ENCODE results near the gene RALGAPA1. TPM values are rescaled to one million over a fixed set of nuclear protein-coding genes. Genes with fewer than 3 reads are reported as not detected.

Gene RALGAPA1
- total RNA-seq, 1 experiment from 2014 or later, result 28.2 TPM

DNA sequence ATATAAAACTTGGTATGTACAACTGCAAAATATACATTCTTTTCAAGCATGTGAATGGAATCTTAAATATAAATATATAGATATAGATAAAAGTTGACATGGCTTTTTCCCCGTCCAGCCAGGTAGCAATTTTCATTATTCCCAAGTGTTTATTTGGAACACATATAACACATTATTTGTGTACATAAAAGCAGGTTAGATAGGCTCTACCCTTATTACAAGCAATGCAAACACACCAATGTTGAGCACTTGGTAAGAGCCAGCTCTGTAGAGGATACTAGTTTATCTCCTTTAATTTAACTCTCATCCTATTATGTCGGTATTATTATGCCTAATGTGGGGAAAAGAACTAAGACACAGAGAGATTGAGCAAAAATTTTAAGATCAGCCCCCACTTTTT, 282.1 kb downstream of the RALGAPA1 start:
- Mint-ChIP-seq H3K4me1 (ENCODE audit: low read depth, unreplicated experiment) (no peaks in the 10 kb centered on the region), H3K36me3 (ENCODE audit: insufficient read depth, unreplicated experiment) (no peaks in the 10 kb centered on the region), H3K27ac (ENCODE audit: unreplicated experiment) (no peak overlapping the region), H3K9me3 (ENCODE audit: low read depth, unreplicated experiment) (no peaks in the 10 kb centered on the region), H3K4me3 (ENCODE audit: low read depth, unreplicated experiment) (no peak overlapping the region), H3K27me3 (ENCODE audit: unreplicated experiment) (peaks cover 40% of the 10 kb centered on the region)
- CTCF ChIA-PET, result interaction anchor here (0.6 to 0.7 kb wide), 3 partner anchors 37 to 97 kb away, joined by 3 to 4 read pairs (median 4); no protein-coding TSS in a partner anchor
- no TSS peak for BruUV-seq (replicated peaks)
- TF ChIP-seq, protein P1, sequence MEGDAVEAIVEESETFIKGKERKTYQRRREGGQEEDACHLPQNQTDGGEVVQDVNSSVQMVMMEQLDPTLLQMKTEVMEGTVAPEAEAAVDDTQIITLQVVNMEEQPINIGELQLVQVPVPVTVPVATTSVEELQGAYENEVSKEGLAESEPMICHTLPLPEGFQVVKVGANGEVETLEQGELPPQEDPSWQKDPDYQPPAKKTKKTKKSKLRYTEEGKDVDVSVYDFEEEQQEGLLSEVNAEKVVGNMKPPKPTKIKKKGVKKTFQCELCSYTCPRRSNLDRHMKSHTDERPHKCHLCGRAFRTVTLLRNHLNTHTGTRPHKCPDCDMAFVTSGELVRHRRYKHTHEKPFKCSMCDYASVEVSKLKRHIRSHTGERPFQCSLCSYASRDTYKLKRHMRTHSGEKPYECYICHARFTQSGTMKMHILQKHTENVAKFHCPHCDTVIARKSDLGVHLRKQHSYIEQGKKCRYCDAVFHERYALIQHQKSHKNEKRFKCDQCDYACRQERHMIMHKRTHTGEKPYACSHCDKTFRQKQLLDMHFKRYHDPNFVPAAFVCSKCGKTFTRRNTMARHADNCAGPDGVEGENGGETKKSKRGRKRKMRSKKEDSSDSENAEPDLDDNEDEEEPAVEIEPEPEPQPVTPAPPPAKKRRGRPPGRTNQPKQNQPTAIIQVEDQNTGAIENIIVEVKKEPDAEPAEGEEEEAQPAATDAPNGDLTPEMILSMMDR (IDR thresholded peaks at IDR 0.05; ENCODE audit: unreplicated experiment), result no peak
- no peak for DNase-seq
- intact Hi-C loops (cut with micrococcal nuclease; ENCODE audit: unreplicated experiment), result no loop called here

DNA sequence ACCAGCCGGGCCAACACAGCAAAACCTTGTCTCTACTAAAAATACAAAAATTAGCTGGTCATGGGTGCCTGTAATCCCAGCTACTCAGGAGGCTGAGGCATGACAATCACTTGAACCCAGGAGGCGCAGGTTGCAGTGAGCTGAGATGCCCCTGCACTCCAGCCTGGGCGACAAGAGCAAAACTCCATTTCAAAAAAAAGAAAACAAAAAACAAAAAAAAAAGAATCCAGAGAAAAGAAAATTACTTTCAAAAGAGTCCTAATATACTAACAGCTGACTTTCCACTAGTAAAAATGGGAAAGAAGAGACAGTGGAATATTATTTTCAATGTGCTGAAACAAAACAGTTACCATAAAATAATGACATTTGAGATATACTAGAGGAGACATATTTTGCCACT, 283.4 kb downstream of the RALGAPA1 start:
- Mint-ChIP-seq H3K9me3 (ENCODE audit: low read depth, unreplicated experiment) (no peaks in the 10 kb centered on the region), H3K4me3 (ENCODE audit: low read depth, unreplicated experiment) (no peak overlapping the region), H3K4me1 (ENCODE audit: low read depth, unreplicated experiment) (no peaks in the 10 kb centered on the region), H3K36me3 (ENCODE audit: insufficient read depth, unreplicated experiment) (no peaks in the 10 kb centered on the region), H3K27me3 (ENCODE audit: unreplicated experiment) (peaks cover 27% of the 10 kb centered on the region), H3K27ac (ENCODE audit: unreplicated experiment) (no peak overlapping the region)
- BruUV-seq (replicated peaks), result no TSS peak
- CTCF ChIA-PET, result interaction anchor here (0.7 kb wide), 1 partner anchor 80 kb away, joined by 3 read pairs; no protein-coding TSS in a partner anchor
- TF ChIP-seq, protein P1 (IDR thresholded peaks at IDR 0.05; ENCODE audit: unreplicated experiment), result no peak
- no peak for DNase-seq
- intact Hi-C loops (cut with micrococcal nuclease; ENCODE audit: unreplicated experiment), result no loop called here

DNA sequence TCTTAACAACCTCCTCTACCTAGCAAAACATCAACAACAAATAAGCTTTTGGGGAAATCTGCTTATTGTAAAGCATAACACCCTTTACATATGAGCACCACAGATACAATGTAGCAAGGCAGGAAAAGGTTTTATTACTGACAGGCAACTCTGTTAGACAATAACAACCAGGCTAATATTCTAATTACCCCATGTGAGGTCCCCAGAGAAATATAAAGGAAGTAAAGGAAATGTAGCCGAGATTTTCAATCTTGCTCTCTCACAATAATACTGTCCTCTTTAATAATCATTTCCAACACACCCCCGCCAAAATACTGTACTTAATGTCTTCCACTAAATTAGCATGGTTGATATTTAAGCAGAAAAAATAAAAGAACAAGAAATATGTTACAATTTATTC, 289.1 kb downstream of the RALGAPA1 start:
- Mint-ChIP-seq H3K27ac (ENCODE audit: unreplicated experiment) (no peak overlapping the region), H3K27me3 (ENCODE audit: unreplicated experiment) (no peaks in the 10 kb centered on the region), H3K4me1 (ENCODE audit: low read depth, unreplicated experiment) (no peaks in the 10 kb centered on the region), H3K4me3 (ENCODE audit: low read depth, unreplicated experiment) (no peak overlapping the region), H3K36me3 (ENCODE audit: insufficient read depth, unreplicated experiment) (no peaks in the 10 kb centered on the region), H3K9me3 (ENCODE audit: low read depth, unreplicated experiment) (no peaks in the 10 kb centered on the region)
- no peak for DNase-seq
- TF ChIP-seq, protein P1 (IDR thresholded peaks at IDR 0.05; ENCODE audit: unreplicated experiment), result no peak
- CTCF ChIA-PET, result no interaction called here
- no TSS peak for BruUV-seq (replicated peaks)
- intact Hi-C loops (cut with micrococcal nuclease; ENCODE audit: unreplicated experiment), result no loop called here

DNA sequence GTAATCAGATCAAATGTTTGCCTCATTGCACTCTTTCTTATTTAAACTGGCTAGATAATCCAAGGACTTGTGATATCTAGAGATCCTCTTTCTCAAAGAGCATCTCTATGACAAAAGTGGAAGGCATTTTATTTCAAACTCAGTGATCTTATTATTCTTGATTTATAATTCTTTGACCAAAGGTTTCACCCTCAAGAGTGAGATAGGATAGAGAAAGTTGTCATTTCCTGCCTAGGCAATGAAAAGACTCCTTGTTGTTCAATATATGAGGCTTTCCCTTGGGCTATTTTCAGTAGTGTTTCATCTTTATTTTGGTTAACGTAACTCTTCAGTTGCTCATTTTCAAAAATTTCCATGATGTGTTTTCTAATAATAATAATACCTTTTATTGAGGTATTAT, 293.2 kb downstream of the RALGAPA1 start:
- no TSS peak for BruUV-seq (replicated peaks)
- CTCF ChIA-PET, result no interaction called here
- no peak for DNase-seq
- no peak overlapping the region for H3K4me3 Mint-ChIP-seq (ENCODE audit: low read depth, unreplicated experiment)
- no peaks in the 10 kb centered on the region for H3K27me3 Mint-ChIP-seq (ENCODE audit: unreplicated experiment)
- no peaks in the 10 kb centered on the region for H3K9me3 Mint-ChIP-seq (ENCODE audit: low read depth, unreplicated experiment)
- H3K27ac Mint-ChIP-seq (ENCODE audit: unreplicated experiment), result no peak overlapping the region
- H3K4me1 Mint-ChIP-seq (ENCODE audit: low read depth, unreplicated experiment), result no peaks in the 10 kb centered on the region
- intact Hi-C loops (cut with micrococcal nuclease; ENCODE audit: unreplicated experiment), result no loop called here
- TF ChIP-seq, protein P1 (IDR thresholded peaks at IDR 0.05; ENCODE audit: unreplicated experiment), result no peak
- H3K36me3 Mint-ChIP-seq (ENCODE audit: insufficient read depth, unreplicated experiment), result no peaks in the 10 kb centered on the region
